H9 (cell line): Measurements from ENCODE around the gene ARFIP1. TPM values are rescaled to one million over a fixed set of nuclear protein-coding genes. Genes with fewer than 3 reads are reported as not detected.
A peak's percentile ranks its signal among the peaks of the same experiment; 100 is the strongest.

Experiments
- DNase-seq: peaks from one replicate; pipeline ENCODE4 v3.0.0-alpha.2; 2017
- H2AFZ ChIP-seq: one replicate; pipeline ENCODE4 v1.6.1; 2013; ENCODE audit warnings: mild to moderate bottlenecking, low read length, control low read depth, moderate library complexity
- H2AK5ac ChIP-seq: 2 replicates; pipeline ENCODE4 v1.6.1; 2013; ENCODE audit warnings: low read length, control low read depth, mixed read lengths; ENCODE audit not compliant: insufficient read length
- H2BK120ac ChIP-seq: one replicate; pipeline ENCODE4 v1.6.1; 2013; ENCODE audit warnings: low read depth, mild to moderate bottlenecking, low read length, control low read depth, inconsistent platforms; ENCODE audit not compliant: poor library complexity, severe bottlenecking
- H2BK12ac ChIP-seq: 2 replicates; pipeline ENCODE4 v1.6.1; 2013; ENCODE audit warnings: low read length, control low read depth, mixed read lengths, low read depth; ENCODE audit not compliant: insufficient read length
- H2BK15ac ChIP-seq: 2 replicates; pipeline ENCODE4 v1.6.1; 2013; ENCODE audit warnings: low read depth, low read length, control low read depth
- H2BK20ac ChIP-seq: one replicate; pipeline ENCODE4 v1.6.1; 2013; ENCODE audit warnings: low read depth, mild to moderate bottlenecking, low read length, control low read depth, inconsistent platforms; ENCODE audit not compliant: poor library complexity, severe bottlenecking
- H2BK5ac ChIP-seq: 2 replicates; pipeline ENCODE4 v1.6.1; 2013; ENCODE audit warnings: low read length, control low read depth, mixed read lengths; ENCODE audit not compliant: insufficient read length
- H3K14ac ChIP-seq: 2 replicates; pipeline ENCODE4 v1.6.1; 2013; ENCODE audit warnings: low read length, control low read depth; ENCODE audit not compliant: insufficient read depth
- H3K18ac ChIP-seq: 2 replicates; pipeline ENCODE4 v1.6.1; 2013; ENCODE audit warnings: low read depth, mild to moderate bottlenecking, mixed read lengths, low read length, control low read depth; ENCODE audit not compliant: insufficient read length
- H3K23ac ChIP-seq: 2 replicates; pipeline ENCODE4 v1.6.1; 2013; ENCODE audit warnings: low read length, control low read depth, mixed read lengths, low read depth; ENCODE audit not compliant: insufficient read length
- H3K23me2 ChIP-seq: 2 replicates; pipeline ENCODE4 v1.6.1; 2013; ENCODE audit warnings: low read depth, mild to moderate bottlenecking, mixed read lengths, low read length, control low read depth; ENCODE audit not compliant: insufficient read length, poor library complexity, severe bottlenecking
- H3K27ac ChIP-seq: 2 replicates; pipeline ENCODE4 v1.5.1; 2013; ENCODE audit warnings: low read length, control low read depth, mixed read lengths, low read depth; ENCODE audit not compliant: insufficient read length
- H3K27me3 ChIP-seq: 2 replicates; pipeline ENCODE4 v1.6.1; 2013; ENCODE audit warnings: low read length, control low read depth, inconsistent platforms; ENCODE audit not compliant: insufficient read depth
- H3K4ac ChIP-seq: 2 replicates; pipeline ENCODE4 v1.6.1; 2013; ENCODE audit warnings: low read depth, mild to moderate bottlenecking, control low read depth, inconsistent platforms, low read length, moderate library complexity
- H3K4me1 ChIP-seq: 2 replicates; pipeline ENCODE4 v1.6.1; 2013; ENCODE audit warnings: low read length, control low read depth, inconsistent platforms; ENCODE audit not compliant: insufficient read depth
- H3K4me2 ChIP-seq: 2 replicates; pipeline ENCODE4 v1.6.1; 2013; ENCODE audit warnings: low read length, control low read depth, mixed read lengths; ENCODE audit not compliant: insufficient read length, insufficient read depth
- H3K56ac ChIP-seq: 2 replicates; pipeline ENCODE4 v1.6.1; 2013; ENCODE audit warnings: low read depth, mild to moderate bottlenecking, mixed read lengths, low read length, control low read depth; ENCODE audit not compliant: insufficient read length
- H3K79me1 ChIP-seq: 2 replicates; pipeline ENCODE4 v1.6.1; 2013; ENCODE audit warnings: low read depth, mild to moderate bottlenecking, moderate library complexity, low read length, control low read depth, inconsistent platforms; ENCODE audit not compliant: insufficient read depth, poor library complexity, severe bottlenecking
- H3K79me2 ChIP-seq: 2 replicates; pipeline ENCODE4 v1.6.1; 2013; ENCODE audit warnings: low read length, control low read depth, inconsistent platforms; ENCODE audit not compliant: insufficient read depth
- H3K9ac ChIP-seq: 2 replicates; pipeline ENCODE4 v1.6.1; 2013; ENCODE audit warnings: low read length, control low read depth, mixed read lengths; ENCODE audit not compliant: insufficient read length; ENCODE audit errors: extremely low read depth
- H3K9me3 ChIP-seq: one replicate; pipeline ENCODE4 v1.6.1; 2013; ENCODE audit warnings: low read depth, low read length, inconsistent platforms; ENCODE audit not compliant: control insufficient read depth
- H3T11ph ChIP-seq: one replicate; pipeline ENCODE4 v1.6.1; 2013; ENCODE audit warnings: mild to moderate bottlenecking, low read length, control low read depth, inconsistent platforms
- H4K20me1 ChIP-seq: one replicate; pipeline ENCODE4 v1.6.1; 2013; ENCODE audit not compliant: control insufficient read depth, insufficient read length, insufficient read depth
- H4K5ac ChIP-seq: 2 replicates; pipeline ENCODE4 v1.6.1; 2013; ENCODE audit warnings: low read depth, mild to moderate bottlenecking, mixed read lengths, low read length, control low read depth; ENCODE audit not compliant: insufficient read length
- H4K8ac ChIP-seq: replicated peaks from 2 replicates; pipeline ENCODE4 v1.6.1; 2013; ENCODE audit warnings: low read length, control low read depth, mixed read lengths, low read depth; ENCODE audit not compliant: insufficient read length
- H4K91ac ChIP-seq: 2 replicates; pipeline ENCODE4 v1.6.1; 2013; ENCODE audit warnings: low read depth, mild to moderate bottlenecking, moderate library complexity, mixed read lengths, low read length, control low read depth; ENCODE audit not compliant: insufficient read length
- H3K27ac Mint-ChIP-seq, 3 experiments: 2 replicates in 2 of 3; 3 replicates in 1 of 3; pipeline ENCODE4 v1.8.0; 2020 to 2021; ENCODE audit warnings: mixed read lengths in 3 of 3, mild to moderate bottlenecking in 1 of 3, moderate library complexity in 1 of 3
- H3K27me3 Mint-ChIP-seq: 2 replicates; pipeline ENCODE4 v1.8.0; 2021; ENCODE audit warnings: low read depth, mild to moderate bottlenecking, moderate library complexity, mixed read lengths
- H3K36me3 Mint-ChIP-seq, 3 experiments: 2 replicates in 2 of 3; 3 replicates in 1 of 3; pipeline ENCODE4 v1.8.0; 2020 to 2021; ENCODE audit warnings: low read depth in 3 of 3, mixed read lengths in 3 of 3; ENCODE audit not compliant: insufficient read depth in 1 of 3
- H3K4me1 Mint-ChIP-seq, 2 experiments: 2 replicates each; pipeline ENCODE4 v1.8.0; 2020; ENCODE audit warnings: mixed read lengths in 2 of 2
- H3K4me3 Mint-ChIP-seq, 2 experiments: 2 replicates in 1 of 2; 3 replicates in 1 of 2; pipeline ENCODE4 v1.8.0; 2020 to 2021; ENCODE audit warnings: mild to moderate bottlenecking in 2 of 2, mixed read lengths in 2 of 2, moderate library complexity in 1 of 2
- H3K9me3 Mint-ChIP-seq, 2 experiments: 2 replicates in 1 of 2; 3 replicates in 1 of 2; pipeline ENCODE4 v1.8.0; 2020; ENCODE audit warnings: mild to moderate bottlenecking in 2 of 2, mixed read lengths in 2 of 2, moderate library complexity in 1 of 2
- WGBS: extraction: QIAGEN DNeasy Blood & Tissue Kit; methylation state at CpG from one replicate; pipeline ENCODE4 v1.1.7; 2013; ENCODE audit warnings: missing lambda C conversion rate, low lambda C conversion rate, mixed read lengths; ENCODE audit not compliant: insufficient read length; ENCODE audit errors: extremely low coverage; 5-methylcytosine and 5-hydroxymethylcytosine counted together
- total RNA-seq: library from RNA; stranded (reverse); gene quantifications from 2 replicates; pipeline ENCODE4 v1.2.1, GENCODE V29; 2021
- TF ChIP-seq, protein P1 (sequence below): fragments of 200-600 bp; sonication (generic); conservative IDR thresholded peaks from 3 replicates; pipeline ENCODE4 v1.8.0; 2021; ENCODE audit warnings: antibody characterized with exemption, mild to moderate bottlenecking

The ARFIP1 gene
- total RNA-seq, 1 experiment from 2014 or later = 30.8 TPM

DNA sequence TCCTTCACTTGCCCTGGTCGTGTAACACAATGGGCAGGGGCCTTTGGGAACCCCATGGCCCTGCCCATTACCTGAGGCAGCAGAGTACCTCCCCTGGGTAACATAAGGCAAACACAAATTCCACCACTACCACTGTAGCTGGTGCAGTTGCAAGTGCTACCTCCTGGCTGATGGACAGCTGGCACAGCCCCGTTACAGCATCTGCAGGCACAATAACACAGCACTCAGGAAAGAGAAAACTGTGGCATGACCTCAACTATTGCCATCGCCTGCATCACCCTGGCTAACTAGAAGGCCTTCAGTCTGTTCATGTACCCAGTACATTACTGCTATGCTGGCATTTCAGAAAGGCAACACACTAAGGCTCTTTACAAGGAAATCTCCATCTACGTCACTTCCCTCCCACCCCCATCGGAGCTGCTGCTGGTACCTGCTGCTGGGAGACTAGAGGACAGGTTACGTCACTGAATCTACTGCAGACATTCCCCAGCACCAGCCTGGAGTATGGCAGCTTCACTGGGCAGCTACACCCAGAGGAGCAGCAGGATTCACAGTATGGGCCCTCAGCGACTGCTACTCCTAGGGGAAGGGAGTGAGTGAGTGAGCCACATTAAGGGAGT lies 39.4 kb downstream of the ARFIP1 start:
- H3K79me1 ChIP-seq = no peaks in the 10 kb centered on the region
- no peaks in the 10 kb centered on the region for H3K79me2 ChIP-seq
- H2BK5ac ChIP-seq = no peak overlapping the region
- Mint-ChIP-seq H3K27me3 (no peaks in the 10 kb centered on the region), H3K4me1 (peaks cover 4 to 21% of the 10 kb centered on the region in 2 experiments; a peak in 2 of 4 replicates), H3K27ac (peak overlapping the region in 1 of 3 experiments; percentile 45; a peak in 2 of 7 replicates), H3K9me3 (peaks cover 16 to 19% of the 10 kb centered on the region in 2 experiments; a peak in 3 of 5 replicates), H3K4me3 (no peak overlapping the region), H3K36me3 (peaks cover 18 to 43% (median 36%) of the 10 kb centered on the region in 3 experiments)
- no peak overlapping the region for H2AFZ ChIP-seq
- no peak overlapping the region for H3K9ac ChIP-seq
- H2BK15ac ChIP-seq = no peak overlapping the region
- no peaks in the 10 kb centered on the region for H3K4me1 ChIP-seq
- H3K27ac ChIP-seq = no peak overlapping the region
- no peak overlapping the region for H3K4me2 ChIP-seq
- no peaks in the 10 kb centered on the region for H4K20me1 ChIP-seq
- no peaks in the 10 kb centered on the region for H3K27me3 ChIP-seq
- no peak overlapping the region for H3K56ac ChIP-seq
- H3K18ac ChIP-seq = no peak overlapping the region
- H2BK120ac ChIP-seq = no peak overlapping the region
- no peak overlapping the region for H4K5ac ChIP-seq
- WGBS = no CpG with 5 or more reads among the region's 7 CpGs
- no peak overlapping the region for H2BK20ac ChIP-seq
- H2BK12ac ChIP-seq = no peak overlapping the region
- no peaks in the 10 kb centered on the region for H3K23me2 ChIP-seq
- no peaks in the 10 kb centered on the region for H3K9me3 ChIP-seq
- no peak for DNase-seq
- TF ChIP-seq, protein P1, sequence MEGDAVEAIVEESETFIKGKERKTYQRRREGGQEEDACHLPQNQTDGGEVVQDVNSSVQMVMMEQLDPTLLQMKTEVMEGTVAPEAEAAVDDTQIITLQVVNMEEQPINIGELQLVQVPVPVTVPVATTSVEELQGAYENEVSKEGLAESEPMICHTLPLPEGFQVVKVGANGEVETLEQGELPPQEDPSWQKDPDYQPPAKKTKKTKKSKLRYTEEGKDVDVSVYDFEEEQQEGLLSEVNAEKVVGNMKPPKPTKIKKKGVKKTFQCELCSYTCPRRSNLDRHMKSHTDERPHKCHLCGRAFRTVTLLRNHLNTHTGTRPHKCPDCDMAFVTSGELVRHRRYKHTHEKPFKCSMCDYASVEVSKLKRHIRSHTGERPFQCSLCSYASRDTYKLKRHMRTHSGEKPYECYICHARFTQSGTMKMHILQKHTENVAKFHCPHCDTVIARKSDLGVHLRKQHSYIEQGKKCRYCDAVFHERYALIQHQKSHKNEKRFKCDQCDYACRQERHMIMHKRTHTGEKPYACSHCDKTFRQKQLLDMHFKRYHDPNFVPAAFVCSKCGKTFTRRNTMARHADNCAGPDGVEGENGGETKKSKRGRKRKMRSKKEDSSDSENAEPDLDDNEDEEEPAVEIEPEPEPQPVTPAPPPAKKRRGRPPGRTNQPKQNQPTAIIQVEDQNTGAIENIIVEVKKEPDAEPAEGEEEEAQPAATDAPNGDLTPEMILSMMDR = no peak
- H3K4ac ChIP-seq = no peak overlapping the region
- no peak overlapping the region for H2AK5ac ChIP-seq
- no peak overlapping the region for H3K23ac ChIP-seq
- no peak overlapping the region for H4K91ac ChIP-seq
- no peak overlapping the region for H4K8ac ChIP-seq
- no peak overlapping the region for H3T11ph ChIP-seq
- no peak overlapping the region for H3K14ac ChIP-seq
